Ecto neural progenitor cell (in vitro differentiated cells): Measurements from ENCODE around the gene CEP43.

ENCODE experiments used
- DNase-seq: peaks from one replicate; pipeline ENCODE4 v3.0.0-alpha.2; 2018; ENCODE audit warnings: low spot score

CEP43 gene

DNA sequence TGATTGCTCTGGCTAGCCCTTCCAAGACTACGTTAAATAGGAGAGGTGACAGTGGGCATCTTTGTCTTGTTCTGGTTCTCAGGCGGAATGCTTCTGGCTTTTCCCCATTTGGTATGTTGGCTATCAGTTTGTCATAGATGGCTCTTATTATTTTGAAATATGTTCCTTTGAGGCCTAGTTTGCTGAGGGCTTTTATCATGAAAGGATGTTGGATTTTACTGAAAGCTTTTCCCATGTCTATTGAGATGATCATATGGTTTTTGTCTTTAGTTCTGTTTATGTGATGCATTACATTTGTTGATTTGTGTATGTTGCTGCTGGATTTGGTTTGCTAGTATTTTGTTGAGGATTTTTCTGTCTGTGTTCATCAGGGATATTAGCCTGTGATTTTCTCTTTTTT is 32.9 kb upstream of the CEP43 start:
- DNase-seq: no peak

DNA sequence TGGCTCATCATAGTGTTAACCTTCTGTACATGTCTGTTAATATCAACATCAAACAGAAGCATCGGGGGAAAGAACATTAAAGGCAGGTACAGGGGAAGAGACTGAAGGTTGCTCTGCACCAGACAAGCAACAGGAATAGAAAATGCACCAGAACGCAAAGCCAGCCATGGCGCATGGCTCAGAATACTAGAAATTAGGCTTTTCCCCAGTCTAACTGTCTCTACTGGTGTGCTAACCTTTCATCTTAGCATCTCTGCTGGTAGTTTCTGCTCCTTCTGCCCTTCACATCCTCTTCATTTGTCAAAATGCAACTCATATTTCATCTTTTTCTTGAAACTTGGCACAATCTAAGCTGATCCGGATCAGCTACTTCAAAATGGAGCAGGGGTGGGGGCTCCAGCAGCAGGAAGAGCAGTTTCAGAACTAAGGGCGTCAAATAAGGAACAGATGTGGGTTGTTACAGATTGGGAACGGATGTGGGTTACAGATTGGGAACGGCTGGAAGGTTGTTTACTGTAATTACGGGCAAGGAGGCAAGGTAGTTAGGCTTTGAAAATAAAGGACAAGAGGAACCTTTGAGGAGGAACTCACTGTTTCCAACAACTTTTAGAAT is 29.7 kb upstream of the CEP43 start:
- DNase-seq: no peak

DNA sequence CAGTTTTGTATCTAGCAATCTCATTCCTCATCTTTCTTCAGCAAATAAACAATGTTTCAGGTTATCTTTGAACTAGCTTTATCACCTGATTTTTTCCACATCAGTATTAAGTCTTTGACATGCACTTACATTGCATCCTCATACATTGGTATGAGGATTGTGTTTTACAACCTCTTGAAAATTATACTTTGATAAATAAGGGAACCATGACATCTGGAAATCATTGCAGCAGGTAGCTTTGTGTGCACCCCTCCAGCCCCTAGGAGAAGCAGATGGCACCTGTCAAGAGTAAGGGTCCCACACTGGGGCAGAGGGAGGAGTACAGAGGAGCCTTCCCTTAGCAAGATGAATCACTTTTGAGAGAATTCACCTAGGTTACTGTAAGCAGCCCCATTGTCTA is 29.1 kb upstream of the CEP43 start:
- no peak for DNase-seq

DNA sequence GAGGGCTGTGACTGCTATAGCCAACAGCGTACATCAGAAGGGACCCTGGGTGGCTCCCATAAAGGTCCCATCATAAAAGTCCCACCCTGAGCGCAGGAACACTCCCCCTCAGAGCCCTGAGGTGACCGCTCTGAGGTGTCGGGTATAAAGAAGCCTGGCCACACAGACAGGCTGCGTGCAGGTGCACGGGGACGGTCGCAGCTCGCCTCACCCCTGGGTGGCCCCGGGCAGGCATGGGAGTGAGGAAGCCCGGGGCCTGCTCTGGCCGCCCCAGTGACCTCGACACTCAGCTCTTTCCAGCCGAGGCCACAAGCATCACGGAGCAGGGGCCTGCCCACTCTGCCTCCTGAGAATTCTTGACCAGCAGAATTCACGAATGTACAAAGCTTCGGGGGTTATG is 28.4 kb upstream of the CEP43 start:
- DNase-seq: no peak

DNA sequence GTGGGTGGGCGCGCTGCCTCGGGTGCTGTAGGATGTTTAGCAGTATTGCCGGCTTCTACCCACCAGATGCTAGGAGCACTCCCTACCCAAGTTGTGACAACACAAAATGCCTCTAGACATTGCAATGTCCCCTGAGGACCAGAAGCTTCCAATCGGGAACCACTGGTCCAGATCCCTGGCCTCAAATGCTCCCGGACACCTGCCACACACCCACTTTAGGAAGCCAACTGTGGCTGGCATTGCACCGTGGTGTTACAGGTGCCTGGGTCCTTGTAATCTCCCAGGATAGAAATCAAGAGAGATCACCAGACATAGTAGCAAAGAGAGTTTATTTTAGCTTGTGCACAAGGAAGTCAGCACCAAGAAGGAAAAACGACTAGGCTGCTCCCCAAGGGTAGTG is 27.9 kb upstream of the CEP43 start:
- DNase-seq: no peak

DNA sequence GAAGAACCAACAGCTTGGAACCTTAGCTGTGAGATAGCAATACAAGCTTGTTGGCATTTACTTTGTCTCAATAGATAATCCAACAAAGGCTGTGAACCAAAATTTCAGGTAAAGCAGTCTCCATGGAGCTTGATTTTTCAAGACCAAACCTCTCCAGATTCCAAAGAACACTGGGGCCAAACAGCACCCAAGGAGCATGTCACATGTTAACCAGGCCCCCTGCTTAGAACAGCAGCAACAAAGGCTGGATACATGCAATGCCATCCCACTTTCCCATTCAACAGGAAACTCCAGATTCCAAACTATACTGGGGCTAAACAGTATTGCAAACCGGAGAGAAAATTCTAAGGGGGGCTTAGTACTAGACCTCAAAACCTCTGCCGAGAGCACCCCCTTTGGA is 27.1 kb upstream of the CEP43 start:
- no peak for DNase-seq

DNA sequence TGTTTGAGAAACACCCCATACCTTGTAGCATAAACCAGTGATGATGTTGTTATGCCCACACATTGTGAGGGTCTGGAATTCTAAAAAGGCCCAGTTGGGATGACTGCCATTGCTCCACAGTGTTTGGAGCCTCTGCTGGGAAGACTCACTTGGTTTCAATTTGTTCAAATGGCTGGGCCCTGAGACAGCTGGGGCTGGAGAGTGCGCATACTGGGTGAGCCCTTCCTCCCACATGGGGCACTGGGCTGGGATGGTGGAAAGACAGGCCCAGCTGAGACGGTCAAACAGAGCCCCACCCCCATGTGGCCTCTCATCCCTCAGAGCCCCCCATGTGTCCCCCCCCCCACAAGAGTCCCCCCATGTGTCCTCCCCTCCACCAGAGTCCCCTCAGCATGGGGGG is 22.6 kb upstream of the CEP43 start:
- no peak for DNase-seq

DNA sequence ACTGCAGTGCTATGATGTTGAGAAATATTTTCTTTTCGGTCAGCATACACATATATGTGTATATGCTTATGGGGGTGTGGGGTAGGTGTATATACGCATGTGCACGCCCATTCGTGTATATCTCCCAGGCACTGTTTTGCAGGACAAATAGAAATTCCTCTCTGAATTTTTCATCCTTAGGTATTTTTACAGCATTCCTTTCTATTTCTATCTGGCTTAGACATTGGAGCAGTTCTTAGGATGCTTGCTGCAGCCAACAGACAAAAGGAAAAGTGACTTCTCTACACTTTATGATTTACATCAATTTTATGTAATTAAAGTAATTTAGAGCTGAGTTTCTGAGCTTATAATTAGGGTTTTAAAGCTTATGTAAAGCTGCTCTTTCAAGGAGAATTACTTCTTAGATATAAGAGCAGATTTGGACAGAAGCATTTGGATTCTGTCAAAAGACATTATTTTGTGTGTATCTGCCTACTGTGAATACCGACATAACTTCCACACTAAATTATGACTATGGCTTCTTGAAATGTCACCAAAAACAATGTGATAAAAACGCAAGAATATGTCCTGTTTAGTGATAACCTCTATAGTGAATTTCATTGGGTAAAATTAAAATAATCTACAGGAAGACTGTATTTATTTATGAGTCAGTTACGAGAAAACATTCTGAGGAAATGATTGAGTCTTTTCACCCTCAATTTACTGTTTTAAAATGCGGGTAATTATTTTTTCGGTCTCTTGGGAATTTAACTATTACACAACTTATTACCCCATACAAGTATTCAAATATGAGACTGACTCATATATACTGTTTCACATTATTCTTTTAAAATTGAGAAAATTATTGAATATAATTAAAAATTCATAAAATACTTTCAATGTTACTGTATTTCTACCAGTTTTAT is 21.3 kb upstream of the CEP43 start:
- DNase-seq: no peak

DNA sequence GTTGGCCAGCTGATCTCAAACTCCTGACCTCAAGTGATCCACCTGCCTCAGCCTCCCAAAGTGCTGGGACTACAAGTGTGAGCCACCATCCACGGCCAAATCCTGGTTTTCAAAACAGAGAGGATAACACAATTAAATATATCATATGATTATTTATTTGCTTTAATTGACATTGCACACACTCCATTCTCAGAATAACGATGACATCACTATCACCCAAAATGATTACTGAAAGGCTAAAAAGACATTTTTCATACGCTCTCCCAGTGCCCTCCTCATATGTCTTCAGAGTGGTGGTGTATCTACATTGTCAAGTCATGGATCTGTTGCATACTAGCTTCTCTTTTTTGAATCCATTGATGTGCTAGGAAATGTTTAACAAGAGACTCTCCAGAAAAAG is 18.5 kb upstream of the CEP43 start:
- no peak for DNase-seq

DNA sequence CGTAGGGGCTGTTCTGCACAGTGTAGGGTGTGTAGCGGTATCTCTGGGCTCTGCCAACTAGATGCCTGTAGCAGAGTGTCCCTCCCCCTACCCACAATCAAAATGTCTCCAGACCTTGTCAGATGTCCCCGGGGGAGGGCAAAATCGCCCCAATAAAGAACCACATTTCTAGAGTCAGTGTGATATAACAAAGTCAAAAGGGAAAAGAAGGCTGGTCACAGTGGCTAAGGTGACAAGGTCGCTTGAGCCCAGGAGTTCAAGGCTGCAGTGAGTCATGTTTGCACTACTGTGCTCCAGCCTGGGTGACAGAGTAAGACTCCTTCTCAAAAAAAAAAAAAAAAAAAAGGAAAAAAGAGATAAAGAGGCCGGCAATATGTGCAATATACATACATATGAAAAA is 11.7 kb upstream of the CEP43 start:
- no peak for DNase-seq

DNA sequence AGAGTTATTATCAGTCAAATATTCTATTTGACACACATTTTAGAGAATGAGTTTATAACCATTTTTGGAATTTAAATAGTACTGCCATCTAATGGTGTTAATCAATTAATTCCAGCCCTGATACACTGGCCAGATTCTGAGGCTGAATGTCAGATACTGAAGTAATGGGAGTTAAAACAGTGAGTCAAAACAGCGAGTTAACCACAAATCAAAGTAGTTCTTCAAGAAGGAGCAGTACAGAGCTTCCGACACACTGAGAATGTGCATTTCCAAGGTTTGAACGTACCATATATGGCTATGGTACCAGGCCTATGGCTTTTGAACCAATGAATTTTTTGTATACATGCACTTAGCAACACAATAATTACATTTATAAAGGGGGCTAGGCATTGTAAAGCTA is 11.3 kb upstream of the CEP43 start:
- no peak for DNase-seq

DNA sequence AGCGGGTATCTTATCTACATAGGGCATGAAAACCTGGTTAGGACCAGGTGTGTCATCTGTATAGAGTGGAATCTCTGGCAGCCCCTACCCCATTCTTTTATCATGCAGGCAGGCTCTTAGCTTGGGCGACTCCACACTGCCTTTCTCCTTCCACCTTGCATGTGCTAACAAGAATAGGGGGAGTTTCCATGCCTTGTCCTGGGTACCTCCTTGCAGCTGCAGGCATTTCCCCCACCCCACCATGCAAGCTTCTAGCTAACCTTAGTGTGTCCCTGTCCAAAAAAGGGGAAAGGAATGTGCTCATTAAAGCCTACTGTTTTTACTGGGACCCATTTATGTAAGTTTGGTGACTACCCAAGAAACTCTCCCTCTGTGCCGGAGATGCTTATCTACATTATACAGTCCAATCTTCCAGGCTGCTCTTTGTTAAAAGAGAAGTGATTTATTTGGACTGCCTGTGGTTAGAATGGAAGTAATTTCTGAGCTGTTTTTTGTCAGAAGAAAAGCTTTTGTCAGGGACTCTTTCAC is 10.5 kb upstream of the CEP43 start:
- DNase-seq: no peak

DNA sequence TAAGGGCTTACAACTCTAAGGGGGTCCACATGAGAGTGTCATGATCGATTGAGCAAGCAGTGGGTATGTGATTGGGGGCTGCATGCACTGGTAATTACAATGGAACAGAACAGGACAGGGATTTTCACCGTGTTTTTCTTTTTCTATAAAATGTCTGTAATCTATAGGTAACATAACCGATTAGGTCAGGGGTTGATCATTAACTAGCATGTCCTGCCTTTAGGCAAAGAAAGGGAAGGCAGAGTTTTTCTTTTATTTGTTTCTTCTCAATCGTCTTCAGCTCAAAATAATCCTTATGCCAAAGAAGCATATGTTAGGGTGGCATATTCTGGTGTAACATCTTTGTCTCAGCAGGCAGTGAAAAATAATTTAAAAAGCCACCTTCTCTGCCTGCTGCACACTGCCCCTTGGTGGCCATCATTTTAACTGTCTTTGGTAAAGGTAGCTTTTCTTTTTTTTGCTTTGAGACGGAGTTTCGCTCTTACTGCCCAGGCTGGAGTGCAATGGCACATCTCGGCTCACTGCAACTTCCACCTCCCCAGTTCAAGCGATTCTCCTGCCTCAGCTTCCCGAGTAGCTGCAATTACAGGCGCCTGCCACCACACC is 9.7 kb upstream of the CEP43 start:
- no peak for DNase-seq

DNA sequence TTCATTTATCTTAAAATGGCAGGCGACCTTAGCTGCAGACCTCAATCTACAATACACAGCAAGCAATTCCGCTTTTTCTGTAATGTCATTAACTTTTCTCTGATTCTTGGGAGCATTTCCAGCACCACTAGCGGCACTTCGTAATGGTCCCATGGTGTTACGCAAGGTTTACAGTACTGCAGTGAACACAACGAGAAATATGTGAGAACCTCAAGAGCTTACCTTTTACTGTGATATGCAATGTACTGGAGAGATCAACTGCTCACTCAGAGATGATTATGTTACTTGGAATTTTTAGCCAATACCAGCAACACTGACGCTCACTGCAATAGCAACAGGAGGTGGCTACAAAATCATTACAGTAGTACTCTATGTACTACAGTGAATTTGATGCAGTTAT is 2.8 kb upstream of the CEP43 start:
- DNase-seq: no peak

DNA sequence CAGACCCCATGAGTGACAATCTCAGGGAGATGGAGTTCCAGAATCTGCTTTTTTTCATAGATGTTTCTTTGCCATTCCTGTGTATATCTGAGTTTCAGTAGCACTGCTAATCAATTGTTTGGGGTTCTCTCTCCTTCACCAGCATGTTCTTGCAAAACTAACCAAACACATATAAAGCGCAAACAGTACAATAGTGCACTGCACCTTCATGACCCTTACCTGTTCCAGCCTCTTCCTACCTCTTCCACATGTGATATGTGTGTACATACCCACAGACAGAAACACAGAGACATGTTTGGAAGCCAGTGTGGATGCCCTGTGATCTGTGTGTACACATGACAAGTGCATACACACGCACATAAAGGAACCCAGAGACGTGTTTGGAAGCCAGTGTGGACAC is 1.8 kb upstream of the CEP43 start:
- no peak for DNase-seq

DNA sequence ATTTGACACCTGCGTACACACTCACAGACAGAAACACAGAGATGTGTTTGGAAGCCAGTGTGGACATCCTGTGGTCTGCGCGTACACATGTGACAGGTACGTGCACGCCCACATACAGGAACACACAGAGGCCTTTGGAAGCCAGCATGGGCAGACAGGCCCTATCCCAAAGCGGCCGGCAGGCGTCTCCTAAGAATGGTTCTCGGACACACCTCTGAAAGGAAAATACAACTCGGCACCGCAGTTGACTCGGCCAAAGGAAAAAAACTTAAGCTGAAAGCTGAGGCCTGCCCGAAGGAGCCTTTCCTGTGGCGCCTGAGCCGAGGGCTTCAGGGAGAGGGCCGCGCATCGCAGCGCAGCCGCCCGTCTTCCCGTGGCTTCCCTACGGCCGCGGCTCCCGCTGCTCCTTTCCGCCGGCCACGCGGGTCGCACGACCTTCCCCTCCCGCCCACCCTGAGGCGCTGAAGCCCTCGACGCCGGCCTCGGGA is 1.4 kb upstream of the CEP43 start:
- DNase-seq: no peak

DNA sequence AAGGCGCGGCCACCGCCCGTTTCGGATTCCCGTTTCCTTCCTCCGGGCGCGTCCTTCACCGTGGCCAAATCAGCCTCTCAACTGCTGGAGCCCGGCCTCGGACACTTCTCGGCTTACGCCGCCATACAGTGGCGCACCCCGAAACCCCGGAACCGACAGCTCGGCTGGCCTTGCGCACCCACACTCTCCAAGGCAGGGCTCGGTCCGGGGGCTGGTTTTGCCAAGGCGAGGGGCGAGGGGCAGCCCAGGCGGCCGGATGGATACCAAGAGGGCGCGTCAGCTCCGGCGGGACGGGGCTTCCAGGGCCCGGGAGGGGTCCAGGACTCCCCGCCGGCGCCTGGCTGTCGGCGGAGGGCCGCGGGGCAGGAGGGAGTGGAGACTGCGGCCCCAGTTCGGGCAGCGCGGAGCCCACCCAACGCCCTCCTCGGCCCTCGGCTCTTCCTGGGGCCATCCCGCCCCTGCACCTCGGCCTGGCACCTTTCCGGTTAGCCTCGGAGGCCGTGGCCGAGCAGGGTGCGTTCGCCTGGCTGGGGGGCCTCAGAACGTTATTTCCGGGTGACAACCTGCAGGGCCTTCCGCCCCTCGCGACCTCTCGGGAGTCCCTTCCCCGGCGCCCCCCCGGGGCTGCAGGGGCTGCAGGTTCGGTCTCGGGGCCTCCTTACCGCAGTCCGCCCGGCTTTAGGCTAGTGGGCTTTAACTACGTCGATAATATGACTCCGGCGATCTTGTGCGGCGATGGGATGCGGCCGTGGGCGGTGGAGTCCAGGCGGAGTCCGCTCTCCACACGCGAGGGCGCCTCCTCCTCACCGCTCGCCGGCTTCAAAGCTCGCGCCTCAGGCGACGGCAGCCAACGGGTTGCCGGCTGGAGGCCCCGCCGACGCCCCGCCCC is 697 bp upstream of the CEP43 start:
- peak; percentile 74 for DNase-seq

DNA sequence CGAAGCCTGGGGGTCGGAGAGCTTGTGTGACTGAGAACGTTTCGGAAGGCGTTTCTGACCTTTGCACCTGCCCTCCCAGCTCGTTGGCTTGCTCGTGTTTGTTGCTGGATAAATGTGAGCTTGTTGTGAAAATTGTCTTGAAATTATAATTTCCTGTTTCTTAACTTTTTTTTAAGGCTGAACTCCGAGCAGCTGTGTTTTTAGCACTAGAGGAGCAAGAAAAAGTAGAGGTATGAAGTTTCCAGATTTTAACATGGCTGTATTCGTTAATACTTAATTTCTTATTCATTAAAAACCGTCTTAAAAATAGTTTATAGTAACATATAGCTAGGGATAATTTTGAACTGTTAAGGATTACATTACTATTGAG is 672 bp downstream of the CEP43 start:
- no peak for DNase-seq

DNA sequence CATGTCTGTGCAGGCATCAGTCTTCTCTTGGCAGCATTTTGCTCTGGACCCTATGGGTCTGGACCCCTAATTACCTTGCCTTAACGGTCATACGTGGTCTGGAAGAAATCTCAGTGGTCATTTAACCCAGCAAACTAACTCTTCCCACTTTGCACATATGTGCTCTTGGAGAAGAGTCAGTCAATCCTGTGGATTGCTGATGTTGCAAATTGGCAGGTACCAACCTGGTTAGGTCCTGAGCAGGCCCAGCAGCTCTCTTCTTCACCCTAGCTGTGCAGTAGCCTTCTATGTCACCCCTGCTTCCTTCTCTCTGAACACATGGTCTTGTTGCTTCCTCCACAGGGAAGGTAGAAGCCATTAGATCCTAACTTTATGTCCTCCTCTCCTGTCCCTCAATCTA is 1.6 kb downstream of the CEP43 start:
- DNase-seq: no peak

DNA sequence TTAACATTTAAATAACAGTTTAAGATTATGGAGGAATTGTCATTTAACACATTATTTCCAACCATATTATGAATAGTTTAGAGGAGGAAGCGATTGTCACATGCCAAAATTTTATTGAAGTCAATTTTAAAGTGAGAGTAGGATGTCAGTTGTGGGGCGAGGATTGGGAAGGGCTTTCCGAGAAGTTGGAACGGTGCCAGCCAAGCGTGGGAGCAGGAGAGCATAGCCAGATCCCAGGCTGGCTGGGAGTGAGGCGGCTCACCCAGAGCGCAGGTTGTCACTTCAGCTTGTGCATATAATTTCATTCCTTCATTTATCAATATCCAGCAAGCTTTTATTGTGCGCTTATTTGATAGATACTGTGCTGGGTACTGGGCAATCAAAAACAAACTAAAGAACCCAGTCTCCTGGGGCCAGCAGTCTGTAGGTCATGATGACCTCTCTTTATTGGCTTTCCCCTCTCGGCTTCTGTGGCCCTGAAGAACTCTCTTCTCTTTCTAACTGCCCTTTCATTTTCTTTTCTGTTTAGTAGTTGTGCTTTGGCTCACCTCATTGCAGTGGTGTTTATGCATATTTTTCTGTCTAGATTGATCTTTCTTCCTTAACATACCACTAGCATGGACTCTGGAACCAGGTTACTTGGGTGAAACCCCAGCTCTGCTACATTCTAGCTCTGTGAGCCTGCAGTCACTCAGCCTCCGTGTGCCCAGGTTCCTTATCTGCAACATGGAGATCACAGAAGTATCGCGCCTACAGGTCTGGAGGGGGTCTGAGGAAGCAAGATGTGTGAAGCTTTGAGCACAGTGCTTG is 6.4 kb downstream of the CEP43 start:
- no peak for DNase-seq

DNA sequence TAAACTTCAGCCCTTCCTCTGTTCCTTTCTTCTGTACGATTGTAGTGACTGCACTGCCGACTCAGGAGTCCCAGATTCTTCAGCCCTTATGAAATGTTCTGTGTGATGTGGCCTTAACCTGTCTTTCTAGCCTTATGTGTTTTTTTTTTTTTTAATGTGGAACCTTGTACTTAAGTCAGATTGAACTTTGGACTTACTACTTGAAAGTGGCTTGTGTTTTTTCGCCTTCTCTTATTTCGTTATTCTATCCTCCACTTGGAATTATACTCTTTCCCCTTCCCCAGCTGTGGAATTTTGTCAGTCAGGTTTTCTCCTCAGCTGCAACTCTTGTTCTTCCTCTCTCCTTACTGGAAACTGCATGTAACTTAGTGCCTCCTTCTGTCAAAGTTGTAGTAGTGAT is 8.8 kb downstream of the CEP43 start:
- DNase-seq: no peak
